Heart left ventricle (tissue), 16 donors: ENCODE results near the gene HAVCR2. TPM values are rescaled to one million over a fixed set of nuclear protein-coding genes. Genes with fewer than 3 reads are reported as not detected.

ENCODE experiments used
- ATAC-seq, 4 donors: fragments of 200-7000 bp; cut with Tn5 transposase; one replicate each; pipeline ENCODE4 v1.9.1; 2020 to 2022; ENCODE audit warnings: moderate library complexity in 4 of 4, mild to moderate bottlenecking in 3 of 4, moderate number of reproducible peaks in 1 of 4
- DNase-seq, 5 donors: peaks; one replicate each; pipeline ENCODE4 v3.0.0-alpha.2; 2020
- H3K27ac ChIP-seq, 12 donors: fragments of 200-600 bp; sonication (generic) in 4 of 12; one replicate each; pipeline versions ENCODE4 v1.5.0 to v1.8.0; 2016 to 2022; ENCODE audit warnings: mild to moderate bottlenecking in 2 of 12
- H3K27me3 ChIP-seq, 9 donors: fragments of 200-600 bp; sonication (generic) in 2 of 9; one replicate each; pipeline versions ENCODE4 v1.5.1 to v1.8.0; 2016 to 2022; ENCODE audit warnings: mild to moderate bottlenecking in 3 of 9
- H3K36me3 ChIP-seq, 9 donors: fragments of 200-600 bp; sonication (generic) in 2 of 9; one replicate each; pipeline versions ENCODE4 v1.5.0 to v1.8.0; 2018 to 2022; ENCODE audit warnings: mild to moderate bottlenecking in 2 of 9
- H3K4me1 ChIP-seq, 12 donors: fragments of 200-600 bp; sonication (generic) in 4 of 12; one replicate each; pipeline versions ENCODE4 v1.5.0 to v1.8.0; 2016 to 2022; ENCODE audit warnings: mild to moderate bottlenecking in 3 of 12
- H3K4me3 ChIP-seq, 12 donors: fragments of 200-600 bp; sonication (generic) in 4 of 12; one replicate each; pipeline versions ENCODE4 v1.5.0 to v1.8.0; 2017 to 2022; ENCODE audit warnings: mild to moderate bottlenecking in 9 of 12, moderate library complexity in 4 of 12
- H3K9me3 ChIP-seq, 12 donors: fragments of 200-600 bp; sonication (generic) in 4 of 12; one replicate each; pipeline versions ENCODE4 v1.5.0 to v1.8.0; 2016 to 2022; ENCODE audit warnings: mild to moderate bottlenecking in 1 of 12
- CTCF ChIP-seq, 12 donors: fragments of 200-600 bp; sonication (generic) in 4 of 12; IDR thresholded peaks; one replicate each; pipeline versions ENCODE4 v1.5.0 to v1.8.0; 2018 to 2022; ENCODE audit warnings: antibody characterized with exemption in 12 of 12, mild to moderate bottlenecking in 5 of 12
- POLR2A ChIP-seq, 2 donors: fragments of 450-650 bp; IDR thresholded peaks; one replicate each; pipeline ENCODE4 v1.6.1; 2017; ENCODE audit warnings: antibody characterized with exemption in 2 of 2, mild to moderate bottlenecking in 2 of 2, moderate library complexity in 2 of 2
- WGBS, 4 donors: extraction: QIAGEN DNeasy Blood & Tissue Kit in 2 of 4; methylation state at CpG; one replicate each; pipeline versions ENCODE4 v1.1.5 to v1.1.7; 2013 to 2018; 5-methylcytosine and 5-hydroxymethylcytosine counted together
- intact Hi-C, 10 donors: fragments of 100-400 bp; cut with DNase I; formaldehyde crosslinking; loops; one replicate each; pipeline versions ENCODE4 v1.11.1 to v1.14.2; 2022
- polyA plus RNA-seq, 2 donors: library from polyadenylated mRNA; stranded (reverse); fragments of 200-250 nt; gene quantifications; one replicate each; pipeline ENCODE4 v1.2.3, GENCODE V29; 2013
- total RNA-seq, 9 donors: library from RNA; depleted of rRNA in 2 of 9; stranded (reverse); fragments of >200 nt in 2 of 9; fragmentation: NEBNext Ultra II Directional in 3 of 9; extraction: Animal tissue kit (Norgen Biotek cat#: 25700) in 3 of 9; gene quantifications; one replicate each; pipeline versions ENCODE4 v1.1.0 to v1.2.4, GENCODE V29; 2016 to 2023
- donor health status: ischemic (EF 13 %, LVEDD 7.1; RV severe dilation, severe dysfunction).
- donor health status: healthy with polysubstance abuse.
- donor health status: DM: no; HTN: yes; CAD: no.
- donor health status: DM: no; HTN: no; CAD: no.
- donor health status: ischemic (EF 25% LVEDD 6.9; RV normal size, moderate dysfunction).
- donor health status: ischemic (EF 25% LVEDD 5.7; RV mildly dilated, moderate dysfunction).
- donor health status: healthy.
- donor health status: DM: yes; HTN: yes; CAD: no.
- donor health status: ischemic (EF 35%, LVEDD 5.7; RV mildly dilated, moderate dysfunction).
- donor health status: nonischemic (EF 11% LVEDD 7.7; RV severe dilation, severe dysfunction).
- donor health status: DM: yes; HTN: yes; CAD: no.
- donor health status: PGD.
- donor health status: ischemic (EF 29% LVEDD 5.4; RV normal size, mild dysfunction).
- donor health status: nonischemic (EF 23%, LVEDD 6.1; RV moderate dilation, normal function).

The HAVCR2 gene
- total and polyA plus RNA-seq, 11 donors, result 0.80 to 39.2 (median 1.9) TPM

GRCh38 chr5:157068339-157068738, 40.5 kb downstream of the HAVCR2 start:
- H3K27me3 ChIP-seq, result no peaks in the 10 kb centered on the region
- DNase-seq (no peak), ATAC-seq (no peak)
- no peak for TF ChIP-seq POLR2A (IDR thresholded peaks at IDR 0.05)
- no peak for TF ChIP-seq CTCF (IDR thresholded peaks at IDR 0.05)
- H3K9me3 ChIP-seq, result no peaks in the 10 kb centered on the region
- H3K27ac ChIP-seq, result no peak overlapping the region
- intact Hi-C loops, result no loop called here
- no peak overlapping the region for H3K4me3 ChIP-seq
- H3K4me1 ChIP-seq, result no peaks in the 10 kb centered on the region
- no peaks in the 10 kb centered on the region for H3K36me3 ChIP-seq
- WGBS, 4 donors, result 94 to 97% (median 95%) methylated on average over 5 of the region's 5 CpGs

GRCh38 chr5:157067005-157067404, 41.8 kb downstream of the HAVCR2 start:
- Histone ChIP-seq H3K27ac (no peak overlapping the region), H3K9me3 (no peaks in the 10 kb centered on the region), H3K4me1 (no peaks in the 10 kb centered on the region), H3K4me3 (no peak overlapping the region), H3K36me3 (no peaks in the 10 kb centered on the region), H3K27me3 (no peaks in the 10 kb centered on the region)
- ATAC-seq (no peak), DNase-seq (no peak)
- TF ChIP-seq CTCF (IDR thresholded peaks at IDR 0.05) (no peak), POLR2A (IDR thresholded peaks at IDR 0.05) (no peak)
- intact Hi-C loops, result no loop called here
- WGBS, 4 donors, result 49 to 79% (median 63%) methylated on average over 2 of the region's 2 CpGs

GRCh38 chr5:157066080-157066479, 42.8 kb downstream of the HAVCR2 start:
- H3K9me3 ChIP-seq, result no peaks in the 10 kb centered on the region
- 76 to 86% (median 82%) methylated on average over 2 of the region's 2 CpGs for WGBS, 4 donors
- H3K27ac ChIP-seq, result no peak overlapping the region
- no peaks in the 10 kb centered on the region for H3K27me3 ChIP-seq
- TF ChIP-seq CTCF (IDR thresholded peaks at IDR 0.05), result no peak
- no peak for TF ChIP-seq POLR2A (IDR thresholded peaks at IDR 0.05)
- H3K36me3 ChIP-seq, result no peaks in the 10 kb centered on the region
- DNase-seq, result no peak
- no peak overlapping the region for H3K4me3 ChIP-seq
- H3K4me1 ChIP-seq, result no peaks in the 10 kb centered on the region
- intact Hi-C loops, result no loop called here
- no peak for ATAC-seq

- H3K4me1 ChIP-seq, result no peaks in the 10 kb centered on the region
- TF ChIP-seq CTCF (IDR thresholded peaks at IDR 0.05), result no peak
- no peak for TF ChIP-seq POLR2A (IDR thresholded peaks at IDR 0.05)
- WGBS, 4 donors, result 84 to 94% (median 91%) methylated on average over 4 of the region's 4 CpGs
- ATAC-seq (no peak), DNase-seq (no peak)
- H3K27ac ChIP-seq, result no peak overlapping the region
- H3K9me3 ChIP-seq, result no peaks in the 10 kb centered on the region
- no peaks in the 10 kb centered on the region for H3K27me3 ChIP-seq
- H3K4me3 ChIP-seq, result no peak overlapping the region
- intact Hi-C loops, result no loop called here
- no peaks in the 10 kb centered on the region for H3K36me3 ChIP-seq
Measured at GRCh38 chr5:157063776-157064430, 44.9 kb downstream of the HAVCR2 start.
